Neural cell (in vitro differentiated cells): ENCODE measurements around the gene ACADM. TPM values are rescaled to one million over a fixed set of nuclear protein-coding genes. Genes with fewer than 3 reads are reported as not detected.
"Not testable (repeated sequence)": the region's sequence is repeated elsewhere in the genome, so short reads cannot be mapped to it uniquely, and the experiment has no call there.

Experiments used
- H2AFZ ChIP-seq: fragments of 200-600, 300-800 bp; sonication (generic), shearing (Covaris generic); 2 replicates; pipeline ENCODE4 v1.6.0; 2014; ENCODE audit warnings: low read depth, mild to moderate bottlenecking, antibody characterized with exemption, low read length, moderate library complexity
- H3F3A ChIP-seq: fragments of 200-600 bp; shearing (Covaris generic); 2 replicates; pipeline ENCODE4 v1.6.1; 2016; ENCODE audit warnings: mild to moderate bottlenecking, moderate library complexity, mixed read lengths, antibody characterized with exemption, low read length; ENCODE audit not compliant: insufficient read depth, poor library complexity, severe bottlenecking
- H3K27ac ChIP-seq: fragments of 200-600, 300-800 bp; sonication (generic), shearing (Covaris generic); 2 replicates; pipeline ENCODE4 v1.5.1; 2014; ENCODE audit warnings: mild to moderate bottlenecking, low read length, moderate library complexity
- H3K27me3 ChIP-seq: fragments of 300-800, 200-600 bp; sonication (generic), shearing (Covaris generic); 2 replicates; pipeline ENCODE4 v1.6.0; 2014; ENCODE audit warnings: mild to moderate bottlenecking, low read depth, low read length, moderate library complexity; ENCODE audit not compliant: insufficient read depth
- H3K36me3 ChIP-seq: fragments of 300-800, 200-600 bp; sonication (generic), shearing (Covaris generic); 2 replicates; pipeline ENCODE4 v1.5.1; 2014; ENCODE audit warnings: mild to moderate bottlenecking, antibody characterized with exemption, low read length, moderate library complexity; ENCODE audit not compliant: insufficient read depth
- H3K4me2 ChIP-seq: fragments of 300-800, 200-600 bp; sonication (generic), shearing (Covaris generic); 2 replicates; pipeline ENCODE4 v1.6.0; 2014; ENCODE audit warnings: mild to moderate bottlenecking, low read length
- H3K4me3 ChIP-seq: fragments of 300-800, 200-600 bp; sonication (generic), shearing (Covaris generic); 2 replicates; pipeline ENCODE4 v1.5.1; 2014; ENCODE audit warnings: mild to moderate bottlenecking, low read length, moderate library complexity
- H3K79me2 ChIP-seq: fragments of 200-600 bp; shearing (Covaris generic); replicated peaks from 2 replicates; pipeline ENCODE4 v1.6.0; 2014; ENCODE audit warnings: mild to moderate bottlenecking, low read length, moderate library complexity; ENCODE audit not compliant: insufficient read depth
- H3K9ac ChIP-seq: fragments of 300-800, 200-600 bp; sonication (generic), shearing (Covaris generic); 2 replicates; pipeline ENCODE4 v1.6.1; 2016; ENCODE audit warnings: mild to moderate bottlenecking, low read length, mixed read lengths
- H3K9me2 ChIP-seq: fragments of 200-600 bp; shearing (Covaris generic); 2 replicates; pipeline ENCODE4 v1.6.1; 2016; ENCODE audit warnings: mild to moderate bottlenecking, low read length, mixed read lengths; ENCODE audit not compliant: insufficient read depth
- H3K9me3 ChIP-seq: fragments of 200-600, 300-800 bp; sonication (generic), shearing (Covaris generic); 2 replicates; pipeline ENCODE4 v1.6.1; 2016; ENCODE audit warnings: mild to moderate bottlenecking, mixed run types, low read length, moderate library complexity, mixed read lengths
- H4K20me1 ChIP-seq: fragments of 200-600 bp; shearing (Covaris generic); 2 replicates; pipeline ENCODE4 v1.6.1; 2016; ENCODE audit warnings: mild to moderate bottlenecking, mixed run types; ENCODE audit not compliant: insufficient read depth
- CTCF ChIP-seq: fragments of 450-650 bp; IDR thresholded peaks from 2 replicates; pipeline ENCODE4 v1.5.1; 2014; ENCODE audit warnings: antibody characterized with exemption, mild to moderate bottlenecking, moderate library complexity; ENCODE audit not compliant: poor library complexity, severe bottlenecking
- EP300 ChIP-seq: fragments of 450-650 bp; conservative IDR thresholded peaks from 2 replicates; pipeline ENCODE4 v1.6.1; 2014; ENCODE audit warnings: antibody characterized with exemption, mild to moderate bottlenecking, moderate library complexity; ENCODE audit not compliant: poor library complexity, severe bottlenecking
- EZH2 ChIP-seq: fragments of 200-600, 300-800 bp; shearing (Covaris generic), sonication (generic); IDR thresholded peaks from 2 replicates; pipeline ENCODE4 v1.6.1; 2014; ENCODE audit warnings: antibody characterized with exemption, low read length, borderline replicate concordance, mild to moderate bottlenecking; ENCODE audit not compliant: insufficient read depth, poor library complexity, severe bottlenecking
- MXI1 ChIP-seq: fragments of 450-650 bp; conservative IDR thresholded peaks from 2 replicates; pipeline ENCODE4 v1.6.1; 2014; ENCODE audit warnings: antibody characterized with exemption, mild to moderate bottlenecking; ENCODE audit not compliant: poor library complexity, severe bottlenecking
- POLR2AphosphoS5 ChIP-seq: IDR thresholded peaks from 2 replicates; pipeline ENCODE4 v1.6.1; 2012
- RAD21 ChIP-seq: fragments of 450-650 bp; conservative IDR thresholded peaks from 2 replicates; pipeline ENCODE4 v1.6.1; 2014; ENCODE audit warnings: antibody characterized with exemption, mild to moderate bottlenecking, moderate library complexity
- REST ChIP-seq: IDR thresholded peaks from 2 replicates; pipeline ENCODE4 v1.6.1; 2012; ENCODE audit warnings: borderline replicate concordance
- SMC3 ChIP-seq: fragments of 450-650 bp; conservative IDR thresholded peaks from 2 replicates; pipeline ENCODE4 v1.6.1; 2014; ENCODE audit warnings: antibody characterized with exemption, mild to moderate bottlenecking, moderate library complexity; ENCODE audit not compliant: poor library complexity
- TAF1 ChIP-seq: IDR thresholded peaks from 2 replicates; pipeline ENCODE4 v1.6.1; 2012; ENCODE audit warnings: low read depth
- polyA plus RNA-seq: library from polyadenylated mRNA; depleted of rRNA; stranded (reverse); fragments of >200 nt; gene quantifications from 2 replicates; pipeline ENCODE4 v1.2.3, GENCODE V29; 2014

ACADM gene
- polyA plus RNA-seq, 1 donor from 2014 or later: 230 TPM

- TF ChIP-seq SMC3 (no peak), POLR2AphosphoS5 (no peak), TAF1 (no peak), EP300 (no peak), CTCF (no peak), EZH2 (no peak), MXI1 (no peak), REST (no peak), RAD21 (no peak)
- Histone ChIP-seq H3K4me3 (no peak overlapping the region), H4K20me1 (no peaks in the 10 kb centered on the region), H3F3A (no peaks in the 10 kb centered on the region), H3K36me3 (no peaks in the 10 kb centered on the region), H3K9ac (no peak overlapping the region), H3K79me2 (peaks cover 11% of the 10 kb centered on the region), H3K9me3 (no peaks in the 10 kb centered on the region), H2AFZ (no peak overlapping the region), H3K4me2 (no peak overlapping the region), H3K9me2 (no peaks in the 10 kb centered on the region), H3K27me3 (no peaks in the 10 kb centered on the region), H3K27ac (no peak overlapping the region)
Observed at GRCh38 chr1:75720820-75721219, 3.7 kb upstream of the ACADM start.

- H3K4me3 ChIP-seq, H3F3A ChIP-seq, H3K4me2 ChIP-seq, H3K27ac ChIP-seq, H3K27me3 ChIP-seq, H3K9me2 ChIP-seq, H3K9ac ChIP-seq, H3K36me3 ChIP-seq, H4K20me1 ChIP-seq, H3K9me3 ChIP-seq, H2AFZ ChIP-seq: not testable (repeated sequence)
- peaks cover 23% of the 10 kb centered on the region for H3K79me2 ChIP-seq
Observed at GRCh38 chr1:75722246-75722645, 2.3 kb upstream of the ACADM start.

- Histone ChIP-seq H3K79me2 (peaks cover 30% of the 10 kb centered on the region), H3K9me3 (no peaks in the 10 kb centered on the region), H3K27me3 (no peaks in the 10 kb centered on the region), H3K27ac (no peak overlapping the region), H3F3A (no peaks in the 10 kb centered on the region), H3K4me2 (no peak overlapping the region), H3K36me3 (no peaks in the 10 kb centered on the region), H4K20me1 (no peaks in the 10 kb centered on the region), H3K9me2 (no peaks in the 10 kb centered on the region), H3K9ac (peak overlapping the region; percentile 82), H2AFZ (no peak overlapping the region), H3K4me3 (peak overlapping the region; percentile 93)
- TF ChIP-seq CTCF (no peak), REST (no peak), RAD21 (no peak), EP300 (no peak), SMC3 (no peak), POLR2AphosphoS5 (no peak), EZH2 (no peak), TAF1 (no peak), MXI1 (no peak)
Observed at GRCh38 chr1:75722966-75723365, 1.5 kb upstream of the ACADM start.
